ENCODE measurements around the gene SELENOO.

SELENOO gene

DNA sequence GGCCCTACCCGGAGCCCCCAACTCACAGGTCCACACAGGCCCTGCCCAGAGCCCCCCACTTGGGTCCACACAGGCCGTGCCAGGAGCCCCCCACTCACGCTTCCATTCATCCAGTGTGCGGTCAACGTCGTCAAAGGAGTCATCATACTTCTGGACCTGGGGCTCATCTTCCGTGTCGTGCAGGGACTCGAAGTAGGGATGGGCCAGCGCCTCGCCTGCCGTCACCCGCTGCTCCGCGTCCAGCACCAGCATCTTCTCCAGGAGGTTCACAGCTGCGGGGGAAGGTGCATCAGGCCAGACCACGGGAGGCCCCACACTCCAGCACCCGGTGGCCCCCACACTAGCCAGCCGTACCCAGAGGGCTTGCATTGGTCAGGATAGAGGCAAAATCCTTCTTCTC, 54.3 kb downstream of the SELENOO start:
- no peak for DNase-seq (ENCODE audit: low read depth in 2 of 2)

DNA sequence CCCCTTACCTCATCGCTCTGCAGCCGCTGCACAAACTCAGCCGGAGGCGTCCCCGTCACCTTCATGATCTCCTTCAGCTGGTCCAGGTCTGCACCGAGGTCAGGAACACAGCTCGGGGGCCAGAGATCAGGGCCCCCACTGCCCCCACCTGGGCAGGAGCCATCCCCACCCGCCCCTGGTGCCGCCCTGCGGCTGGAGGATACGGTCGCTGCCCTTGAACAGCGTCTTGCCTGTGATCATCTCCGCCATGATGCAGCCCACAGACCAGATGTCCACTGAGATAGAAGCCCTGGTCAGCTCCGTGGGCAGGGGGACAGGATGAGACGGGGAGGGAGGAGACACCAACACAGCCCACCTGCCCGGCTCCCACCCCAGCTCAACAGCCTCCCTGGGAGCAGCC, 54.8 kb downstream of the SELENOO start:
- no peak for DNase-seq (ENCODE audit: low read depth in 2 of 2)

DNA sequence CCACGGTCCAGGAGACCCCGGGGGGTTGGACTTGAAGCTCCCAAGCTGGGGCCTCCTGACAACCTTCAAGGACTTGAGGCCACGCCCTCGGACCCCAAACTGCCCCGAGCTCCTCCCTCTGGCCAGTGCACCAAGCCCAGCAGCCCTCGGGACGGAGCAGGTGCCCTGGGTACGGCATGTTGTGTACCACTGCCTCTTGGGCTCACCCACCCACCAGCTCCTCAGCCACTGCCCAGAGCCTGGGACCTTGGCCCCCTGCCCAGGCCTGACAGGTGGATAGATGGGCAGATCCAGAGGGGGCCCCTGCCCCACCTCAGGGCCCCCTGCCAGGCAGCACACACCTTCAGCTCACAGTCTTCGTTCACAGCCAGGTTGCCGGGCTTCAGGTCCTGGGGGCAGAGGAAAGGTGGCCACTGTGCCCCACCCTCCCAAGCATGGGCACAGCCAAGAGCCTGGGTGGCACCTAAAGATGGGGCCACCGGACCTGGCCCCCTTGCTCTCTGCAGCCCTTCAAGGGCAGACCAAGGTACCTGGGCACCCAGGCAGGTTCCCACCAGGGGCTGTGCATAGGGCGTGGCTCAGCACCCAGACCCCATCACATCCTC, 55.5 kb downstream of the SELENOO start:
- DNase-seq (ENCODE audit: low read depth in 2 of 2): no peak

DNA sequence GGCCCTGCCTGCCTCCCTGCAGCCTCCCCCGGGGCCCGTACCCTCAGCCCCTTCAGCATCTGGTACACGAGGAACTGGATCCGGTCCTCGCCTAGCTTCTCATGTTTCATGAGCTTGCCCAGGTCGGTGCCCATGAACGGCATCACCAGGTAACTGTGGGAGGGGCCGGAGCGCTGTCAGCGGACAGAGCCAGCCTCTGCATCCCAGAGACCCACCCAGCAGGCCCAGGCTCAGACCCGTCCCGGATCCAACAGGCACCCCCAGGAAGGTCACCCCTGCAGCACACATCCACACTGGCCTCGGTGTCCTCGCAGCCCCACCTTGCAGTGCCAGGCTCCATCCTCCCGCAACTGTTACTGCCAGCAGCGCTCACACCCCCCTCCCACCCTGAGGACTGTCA, 56.2 kb downstream of the SELENOO start:
- DNase-seq (ENCODE audit: low read depth in 2 of 2): no peak

DNA sequence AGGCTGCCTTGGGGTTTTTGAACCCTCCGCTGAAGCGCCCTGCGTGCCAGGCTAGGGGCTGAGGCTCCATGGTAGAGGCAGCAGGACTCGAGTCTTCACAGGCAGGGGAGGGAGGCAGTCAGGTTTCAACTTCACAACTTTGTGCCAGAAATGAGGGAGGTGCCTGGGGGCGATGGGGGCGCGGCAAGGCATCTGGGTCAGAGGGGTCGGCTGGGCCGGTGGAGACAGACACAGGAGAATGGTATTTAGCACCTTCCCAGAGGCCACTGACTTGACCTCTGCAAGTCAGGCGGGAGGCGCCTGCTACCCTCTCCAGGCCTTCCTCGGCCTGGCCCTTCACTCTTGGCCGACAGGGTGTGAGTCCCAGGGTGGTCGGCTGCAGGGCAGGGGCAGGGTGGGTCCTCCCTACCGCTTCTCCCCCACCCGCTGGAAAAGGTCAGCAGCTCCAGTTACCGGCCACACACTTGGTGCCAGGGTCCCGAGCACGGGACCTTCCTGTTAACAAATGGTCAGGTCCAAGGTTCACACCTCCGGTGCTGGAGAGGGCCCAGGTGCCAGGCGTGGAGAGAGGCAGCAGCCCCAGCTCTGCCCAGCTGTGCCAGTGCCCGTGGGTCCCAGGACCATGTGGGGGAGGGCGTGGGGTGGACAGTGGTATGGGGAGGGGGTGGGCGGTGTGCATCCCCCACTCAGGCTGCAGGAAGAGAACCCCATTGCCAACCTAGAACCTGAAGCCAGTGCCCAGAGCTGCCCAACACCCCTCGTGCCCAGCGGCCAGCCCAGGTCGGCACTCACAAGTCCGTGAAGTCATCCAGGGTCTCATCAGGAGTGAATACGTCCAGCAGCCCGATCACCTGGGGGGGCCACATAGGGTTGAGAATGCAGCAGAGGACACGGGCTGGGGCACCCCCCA, 56.9 kb downstream of the SELENOO start:
- no peak for DNase-seq (ENCODE audit: low read depth in 2 of 2)

DNA sequence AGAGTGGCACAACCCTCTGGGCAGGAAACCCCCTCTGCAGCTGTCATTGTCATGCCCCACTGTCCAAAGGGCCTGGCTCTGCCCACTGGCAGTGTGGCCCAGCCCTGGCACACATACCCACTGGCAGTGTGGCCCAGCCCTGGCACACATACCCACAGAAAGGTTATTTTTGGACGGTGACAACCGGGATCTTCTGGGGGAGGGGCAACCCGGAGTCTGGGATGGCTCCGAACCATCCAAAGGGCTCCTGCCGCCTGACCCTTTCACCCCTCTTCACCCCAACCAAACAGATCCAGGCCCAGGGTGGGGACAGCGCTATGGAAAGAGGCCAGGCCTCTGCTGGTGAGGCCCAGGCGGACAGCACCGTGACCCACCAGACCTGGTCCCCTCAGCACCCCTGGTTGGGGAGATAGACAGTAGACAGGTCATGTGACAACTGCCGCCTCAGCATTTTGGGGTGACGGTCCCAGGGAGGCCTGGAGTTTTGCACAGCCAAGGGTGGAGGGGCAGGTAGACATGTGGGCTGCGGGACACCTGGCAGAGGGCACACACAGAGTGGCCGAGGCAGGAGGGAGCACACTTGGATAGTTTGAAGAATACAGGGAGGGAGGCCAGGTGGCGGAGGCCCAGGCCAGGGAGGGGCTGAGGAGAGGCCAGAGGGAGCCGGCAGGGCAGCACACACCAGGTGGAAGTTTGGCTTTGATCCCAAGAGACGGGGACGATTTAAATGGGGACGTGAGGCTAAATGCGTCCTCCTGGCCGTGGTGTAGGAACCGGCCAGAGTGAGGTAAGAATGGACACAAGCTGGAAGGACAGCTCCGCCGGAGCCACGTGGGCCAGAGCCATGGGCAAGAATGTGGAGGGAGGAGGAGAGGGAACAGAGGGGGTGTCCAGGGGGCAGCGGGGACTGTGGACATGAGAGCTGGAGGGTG, 57.8 kb downstream of the SELENOO start:
- no peak for DNase-seq (ENCODE audit: low read depth in 2 of 2)

DNA sequence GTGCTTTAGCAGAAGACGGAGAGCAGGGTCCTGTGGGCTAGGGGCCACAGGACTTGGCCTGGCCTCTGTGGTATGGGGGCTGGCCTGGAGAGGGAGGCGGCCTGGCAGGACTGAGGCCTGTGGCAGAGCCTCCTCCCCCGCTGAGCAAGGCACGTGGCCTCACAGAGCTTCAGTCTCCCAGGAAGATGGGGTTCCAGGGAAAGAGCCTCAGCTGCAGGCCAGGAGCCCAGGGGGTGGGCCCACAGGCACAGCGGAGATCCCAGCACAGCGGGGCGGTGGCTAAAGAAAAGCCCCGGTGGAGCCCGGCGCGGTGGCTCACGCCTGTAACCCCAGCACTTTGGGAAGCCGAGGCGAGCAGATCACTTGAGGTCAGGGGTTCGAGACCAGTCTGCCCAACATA, 58.5 kb downstream of the SELENOO start:
- DNase-seq (ENCODE audit: low read depth in 2 of 2): no peak

DNA sequence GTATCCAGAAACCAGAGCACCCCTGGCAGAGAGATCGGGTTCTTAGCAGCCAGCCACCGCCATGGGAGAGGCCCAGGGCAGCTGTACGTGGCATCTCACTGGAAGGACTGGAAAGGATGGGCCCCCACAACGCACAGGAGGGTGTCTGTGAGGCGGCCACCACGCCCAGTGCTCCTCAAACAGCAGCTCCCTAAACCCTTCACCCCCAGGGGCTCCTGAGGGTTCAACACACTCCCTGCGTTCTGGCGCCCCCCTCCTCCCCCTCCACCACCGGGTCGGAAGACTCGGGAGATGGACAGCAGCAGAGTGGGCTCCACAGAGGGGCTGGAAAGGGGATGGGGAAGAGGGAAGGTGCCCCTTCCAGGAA, 59.6 kb downstream of the SELENOO start:
- DNase-seq (ENCODE audit: low read depth in 2 of 2): no peak

DNA sequence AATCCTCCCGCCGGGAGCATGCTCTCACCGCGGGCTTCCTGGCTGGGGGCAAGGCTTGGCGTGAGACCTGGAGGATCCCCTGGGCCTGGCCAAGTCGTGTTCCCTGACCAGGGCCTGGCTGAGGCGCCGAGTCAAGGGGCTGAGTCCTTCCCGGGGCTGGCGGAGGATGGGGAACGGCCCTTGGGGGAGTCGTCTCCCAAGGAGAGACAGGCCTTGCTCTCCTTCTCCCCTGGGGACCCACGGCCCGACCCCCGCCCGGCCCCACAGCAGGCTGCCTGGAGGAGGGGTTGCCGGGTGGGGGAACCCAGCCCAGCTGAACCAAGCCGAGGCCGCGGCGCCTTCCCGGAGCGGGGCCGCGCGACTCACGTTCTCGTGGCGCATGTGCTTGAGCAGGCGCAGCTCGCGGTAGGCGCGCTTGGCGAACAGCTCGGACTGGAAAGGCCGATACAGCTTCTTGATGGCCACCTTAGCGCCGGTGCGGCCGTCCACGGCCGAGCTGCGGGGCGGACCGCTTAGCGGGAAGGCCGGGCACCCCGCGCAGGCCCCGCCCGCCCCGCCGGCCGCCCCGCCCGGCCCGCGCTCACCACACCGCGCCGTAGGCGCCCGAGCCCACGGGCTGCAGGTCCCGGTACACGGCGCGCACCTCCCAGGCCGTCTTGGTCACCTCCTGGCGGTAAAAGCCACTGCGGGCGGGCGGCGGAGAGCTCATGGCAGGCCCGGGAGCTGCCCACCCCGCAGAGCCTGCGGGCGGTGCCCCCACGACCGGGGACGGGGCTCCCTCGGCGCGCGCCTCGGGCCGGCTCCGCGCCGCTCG, 60.2 kb downstream of the SELENOO start:
- DNase-seq (ENCODE audit: low read depth in 2 of 2): peak in 1 of 2 donors; percentile 48

DNA sequence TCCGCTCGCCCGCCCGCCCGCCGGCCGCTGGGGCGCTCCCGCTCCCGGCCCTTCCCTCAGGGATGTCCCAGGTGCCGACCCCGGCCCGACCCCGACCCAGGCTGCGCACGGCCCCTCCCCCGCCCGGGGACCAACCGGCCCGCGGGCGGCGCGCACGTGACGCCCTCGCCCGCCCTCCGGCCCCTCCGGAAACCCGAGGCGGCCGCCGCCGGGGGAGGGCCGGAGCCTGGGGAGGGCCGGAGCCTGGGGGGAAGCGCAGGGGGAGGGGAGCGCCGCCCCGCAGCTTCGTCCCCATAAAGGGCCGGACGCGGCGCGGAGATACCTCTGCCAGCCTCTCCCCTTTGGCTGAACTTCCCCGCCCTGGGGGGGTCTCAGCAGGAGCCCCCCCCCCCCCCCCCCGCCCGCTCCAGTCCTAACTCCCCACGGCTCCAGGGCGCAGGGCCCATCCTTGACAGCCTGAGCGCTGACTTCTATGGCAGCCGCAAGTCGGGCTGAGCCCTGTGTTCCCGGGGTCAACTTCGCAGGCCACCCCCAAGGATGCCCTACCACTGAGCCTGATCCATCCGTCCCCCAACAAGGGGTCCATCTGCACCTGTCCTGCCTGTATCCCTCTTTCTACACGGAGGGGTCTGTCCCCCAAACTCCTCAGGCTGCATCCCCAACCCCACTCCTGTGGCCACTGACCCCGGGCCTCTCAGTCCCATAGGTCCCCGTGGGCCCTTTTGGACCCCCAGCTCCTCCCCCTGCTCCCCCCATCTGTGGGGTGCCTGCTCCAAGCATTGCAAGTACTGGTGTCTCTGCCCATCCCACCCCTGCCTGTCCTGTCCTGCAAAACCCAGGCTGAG, 61.0 kb downstream of the SELENOO start, which contains the start of gene MAPK12:
Gene MAPK12, minus strand, starts transcription at position 69 of the 845 bp plus-strand sequence. CDS start 174 bp downstream, outside the sequence.
- DNase-seq (ENCODE audit: low read depth in 2 of 2): no peak

DNA sequence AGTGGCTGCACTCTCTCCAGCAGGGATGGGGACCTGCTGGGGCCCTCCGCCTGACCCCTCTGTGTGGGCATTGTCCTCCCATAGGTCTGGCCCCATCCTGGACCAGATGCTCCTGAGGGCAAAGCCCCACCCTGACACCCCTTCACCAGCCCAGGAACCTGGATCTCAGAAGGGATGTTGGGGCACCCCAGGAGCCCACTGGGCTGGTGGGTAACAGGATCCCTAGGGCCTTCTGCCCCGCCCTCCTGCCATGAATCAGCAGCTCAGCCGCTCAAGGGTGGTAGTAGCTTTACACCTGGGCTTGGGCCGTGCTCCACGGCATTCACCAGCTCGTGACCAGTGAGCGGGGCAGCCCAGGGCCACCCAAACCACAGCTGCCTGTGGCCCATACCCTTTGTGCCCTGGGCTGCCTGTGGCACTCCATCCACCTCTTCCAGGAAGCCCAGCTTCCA, 61.7 kb downstream of the SELENOO start:
- no peak for DNase-seq (ENCODE audit: low read depth in 2 of 2)

DNA sequence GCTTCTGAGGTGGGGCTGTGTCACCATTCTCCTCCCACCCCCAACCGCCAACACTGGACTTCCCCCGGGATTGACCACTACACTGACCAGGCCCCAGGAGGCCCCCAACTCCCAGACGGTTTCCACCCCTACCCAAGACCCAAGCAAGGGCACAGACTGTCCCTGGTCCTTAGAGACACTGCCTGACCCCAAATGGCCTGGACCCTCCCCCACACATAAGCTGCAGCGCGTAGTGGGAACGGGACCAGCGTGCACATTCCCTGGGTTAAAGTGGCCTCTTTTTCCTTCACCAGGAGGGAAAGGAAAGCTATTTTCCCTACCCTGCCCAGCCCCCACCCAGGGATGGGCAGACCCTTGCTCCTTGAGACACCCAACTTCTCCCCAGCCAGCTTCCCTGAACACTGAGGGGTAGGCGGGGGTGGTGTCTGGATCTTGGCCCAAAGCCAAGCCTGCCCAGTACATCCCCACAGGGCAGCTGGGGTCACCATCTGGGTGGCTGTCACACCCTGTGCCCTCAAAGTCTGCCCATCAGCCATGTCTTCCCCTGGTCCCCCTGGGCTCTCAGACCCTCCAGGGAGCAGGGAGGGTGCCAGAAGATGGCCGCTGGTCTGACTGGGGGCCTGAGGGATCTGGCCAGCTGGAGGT, 62.3 kb downstream of the SELENOO start:
- DNase-seq (ENCODE audit: low read depth in 2 of 2): no peak

DNA sequence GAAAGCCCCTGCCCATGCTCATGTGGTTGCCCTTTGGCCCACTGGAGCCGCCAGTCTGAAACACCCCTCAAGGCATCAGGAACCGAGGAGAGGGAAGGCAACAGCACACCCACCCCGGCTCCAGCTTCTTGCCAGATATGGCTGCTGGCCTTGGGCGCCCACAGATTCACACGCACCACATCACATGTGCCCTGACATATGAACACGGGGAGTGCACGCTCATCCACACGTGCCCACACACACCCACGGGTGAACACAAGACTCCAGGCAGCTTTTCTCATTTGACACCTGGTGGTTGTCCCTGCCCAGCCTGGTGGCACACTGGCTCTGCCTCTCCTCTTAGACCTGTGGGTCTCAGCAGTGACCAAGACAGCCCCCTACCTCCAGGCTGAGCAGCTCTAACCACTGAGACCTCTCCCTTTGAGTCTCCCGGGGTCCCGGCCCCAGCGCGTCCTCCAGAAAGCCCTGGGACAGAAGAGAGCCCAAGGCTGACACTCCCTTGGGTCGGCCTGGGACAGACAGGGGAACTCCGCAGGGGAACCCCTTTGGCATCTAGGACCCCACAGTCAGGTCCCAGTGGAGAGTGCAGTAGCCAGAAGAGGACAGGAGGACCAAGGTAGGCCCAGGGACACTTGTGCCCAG, 63.4 kb downstream of the SELENOO start:
- no peak for DNase-seq (ENCODE audit: low read depth in 2 of 2)

DNA sequence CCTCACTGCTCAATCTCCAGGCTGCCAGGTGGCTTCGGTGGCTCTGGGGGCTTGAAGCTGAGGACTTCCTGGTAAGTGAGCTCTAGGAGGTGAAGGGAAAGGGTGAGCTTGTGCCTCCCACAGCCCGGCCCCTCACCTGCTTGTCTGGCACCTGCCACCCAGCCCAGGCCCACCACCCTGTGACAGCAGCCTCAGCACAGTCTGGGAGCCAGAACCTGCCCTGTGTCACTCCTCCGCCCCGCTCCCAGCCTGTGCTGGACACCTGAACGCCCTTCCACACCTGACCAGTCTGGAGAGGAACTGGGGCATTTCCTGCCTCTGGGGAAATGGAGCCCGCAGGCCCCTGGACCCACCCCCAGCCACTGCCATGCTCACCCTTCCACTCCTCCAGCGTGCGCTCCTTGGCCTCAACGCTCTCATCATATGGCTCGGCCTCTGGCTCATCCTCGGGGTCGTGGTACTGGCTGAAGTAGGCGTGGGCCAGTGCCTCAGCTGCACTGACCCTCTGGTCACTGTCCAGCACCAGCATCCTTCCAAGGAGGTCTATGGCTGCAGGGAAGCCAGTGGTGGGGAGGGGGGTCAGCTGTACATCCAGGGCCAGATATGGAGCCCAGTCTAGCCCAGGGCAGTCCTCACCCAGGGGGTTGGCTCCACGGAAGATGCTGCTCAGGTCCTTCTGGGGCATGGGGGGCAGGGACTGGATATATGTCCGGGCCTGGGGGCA, 64.3 kb downstream of the SELENOO start:
- DNase-seq (ENCODE audit: low read depth in 2 of 2): no peak

DNA sequence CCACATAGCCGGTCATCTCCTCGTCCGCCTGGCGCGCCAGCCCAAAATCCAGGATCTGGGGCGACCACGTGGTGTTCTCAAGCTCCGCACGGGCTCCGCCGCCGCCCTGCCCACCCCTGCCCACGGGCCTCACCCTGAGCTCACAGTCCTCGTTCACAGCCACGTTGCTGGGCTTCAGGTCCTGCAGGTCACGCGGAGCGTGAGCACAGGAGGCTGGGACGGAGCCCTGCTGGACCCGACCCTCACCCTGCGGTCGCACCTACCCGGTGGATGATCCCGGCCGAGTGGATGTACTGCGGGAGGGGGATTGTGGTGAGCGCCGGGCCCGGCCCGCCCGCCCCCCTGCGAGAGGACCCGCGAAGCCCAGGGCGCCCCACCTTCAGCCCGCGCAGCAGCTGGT, 66.2 kb downstream of the SELENOO start:
- DNase-seq (ENCODE audit: low read depth in 2 of 2): no peak
